IMR-90 (cell line): Measurements from ENCODE around the gene COL4A2.

ENCODE experiments used
- CEBPB ChIP-seq: IDR thresholded peaks from 2 replicates; pipeline ENCODE4 v1.6.1; 2012; ENCODE audit warnings: low read depth, low read length, improper control_type of control experiment
- CHD1 ChIP-seq: IDR thresholded peaks from 2 replicates; pipeline ENCODE4 v1.6.1; 2012; ENCODE audit warnings: low read depth, low read length, improper control_type of control experiment
- FOS ChIP-seq: fragments of 150-350 bp; IDR thresholded peaks from 2 replicates; pipeline ENCODE4 v1.6.1; 2016; ENCODE audit warnings: low read depth, low read length
- MAFK ChIP-seq: IDR thresholded peaks from 2 replicates; pipeline ENCODE4 v1.6.1; 2012; ENCODE audit warnings: low read depth, low read length, improper control_type of control experiment
- MXI1 ChIP-seq: IDR thresholded peaks from 2 replicates; pipeline ENCODE4 v1.6.1; 2012; ENCODE audit warnings: low read depth, mild to moderate bottlenecking, low read length, moderate library complexity, borderline replicate concordance
- POLR2A ChIP-seq: IDR thresholded peaks from 2 replicates; pipeline ENCODE4 v1.6.1; 2012; ENCODE audit warnings: mild to moderate bottlenecking, low read depth, low read length
- RAD21 ChIP-seq: IDR thresholded peaks from 2 replicates; pipeline ENCODE4 v1.6.1; 2012; ENCODE audit warnings: low read length, improper control_type of control experiment
- RCOR1 ChIP-seq: IDR thresholded peaks from 2 replicates; pipeline ENCODE4 v1.6.1; 2012; ENCODE audit warnings: mild to moderate bottlenecking, low read length, improper control_type of control experiment; ENCODE audit not compliant: insufficient replicate concordance
- RFX5 ChIP-seq: IDR thresholded peaks from 2 replicates; pipeline ENCODE4 v1.8.0; 2012; ENCODE audit warnings: low read depth, mild to moderate bottlenecking, low read length, moderate library complexity
- TF ChIP-seq, protein P1 (sequence below): conservative IDR thresholded peaks from 2 replicates; pipeline ENCODE4 v1.5.1; 2012; ENCODE audit warnings: mild to moderate bottlenecking, low read depth, low read length, improper control_type of control experiment

DNA sequence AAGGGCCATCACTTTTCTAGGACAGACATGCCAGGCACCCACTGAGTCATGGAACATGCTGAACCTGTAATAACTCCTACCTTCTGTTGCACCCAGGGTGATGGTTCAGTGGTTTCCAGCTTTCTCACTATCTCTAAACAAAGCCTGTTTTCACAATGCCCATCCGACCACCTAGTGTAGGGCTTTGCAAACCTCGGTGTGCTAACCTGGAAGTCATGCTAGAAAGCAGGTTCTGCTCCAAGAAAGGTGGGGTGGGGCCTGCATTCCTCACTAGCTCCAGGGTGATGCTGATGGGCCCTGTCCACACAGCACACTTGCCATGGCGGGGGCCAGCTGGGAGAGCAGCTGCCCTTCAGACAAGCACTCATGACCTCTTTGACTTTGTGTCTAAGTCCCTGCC, 43.4 kb downstream of the COL4A2 start:
- TF ChIP-seq, protein P1, sequence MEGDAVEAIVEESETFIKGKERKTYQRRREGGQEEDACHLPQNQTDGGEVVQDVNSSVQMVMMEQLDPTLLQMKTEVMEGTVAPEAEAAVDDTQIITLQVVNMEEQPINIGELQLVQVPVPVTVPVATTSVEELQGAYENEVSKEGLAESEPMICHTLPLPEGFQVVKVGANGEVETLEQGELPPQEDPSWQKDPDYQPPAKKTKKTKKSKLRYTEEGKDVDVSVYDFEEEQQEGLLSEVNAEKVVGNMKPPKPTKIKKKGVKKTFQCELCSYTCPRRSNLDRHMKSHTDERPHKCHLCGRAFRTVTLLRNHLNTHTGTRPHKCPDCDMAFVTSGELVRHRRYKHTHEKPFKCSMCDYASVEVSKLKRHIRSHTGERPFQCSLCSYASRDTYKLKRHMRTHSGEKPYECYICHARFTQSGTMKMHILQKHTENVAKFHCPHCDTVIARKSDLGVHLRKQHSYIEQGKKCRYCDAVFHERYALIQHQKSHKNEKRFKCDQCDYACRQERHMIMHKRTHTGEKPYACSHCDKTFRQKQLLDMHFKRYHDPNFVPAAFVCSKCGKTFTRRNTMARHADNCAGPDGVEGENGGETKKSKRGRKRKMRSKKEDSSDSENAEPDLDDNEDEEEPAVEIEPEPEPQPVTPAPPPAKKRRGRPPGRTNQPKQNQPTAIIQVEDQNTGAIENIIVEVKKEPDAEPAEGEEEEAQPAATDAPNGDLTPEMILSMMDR, result no peak
- no peak for TF ChIP-seq MXI1
- TF ChIP-seq POLR2A, result no peak
- TF ChIP-seq CHD1, result no peak
- TF ChIP-seq CEBPB, result no peak
- no peak for TF ChIP-seq RAD21
- no peak for TF ChIP-seq RFX5
- TF ChIP-seq RCOR1, result no peak
- no peak for TF ChIP-seq FOS
- no peak for TF ChIP-seq MAFK
